Stimulated activated naive CD4-positive, alpha-beta T cell (primary cell): ENCODE results near the gene ERMAP.
"Not testable (repeated sequence)": the region's sequence is repeated elsewhere in the genome, so short reads cannot be mapped to it uniquely, and the experiment has no call there.

Experiments
- DNase-seq, 6 experiments: peaks; one replicate each; lab custom pipeline; 2025; lab: John Stamatoyannopoulos, UW

ERMAP gene

GRCh38 chr1:42807056-42807668, 9.8 kb upstream of the ERMAP start:
- DNase-seq = no peak

DNA sequence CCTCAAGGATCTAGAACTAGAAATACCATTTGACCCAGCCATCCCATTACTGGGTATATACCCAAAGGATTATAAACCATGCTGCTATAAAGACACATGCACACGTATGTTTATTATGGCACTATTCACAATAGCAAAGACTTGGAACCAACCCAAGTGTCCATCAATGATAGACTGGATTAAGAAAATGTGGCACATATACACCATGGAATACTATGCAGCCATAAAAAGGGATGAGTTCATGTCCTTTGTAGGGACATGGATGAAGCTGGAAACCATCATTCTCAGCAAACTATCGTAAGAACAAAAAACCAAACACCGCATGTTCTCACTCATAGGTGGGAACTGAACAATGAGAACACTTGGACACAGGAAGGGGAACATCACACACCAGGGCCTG, 2.1 kb upstream of the ERMAP start:
- not testable (repeated sequence) for DNase-seq

GRCh38 chr1:42815941-42816584, 859 bp upstream of the ERMAP start:
- DNase-seq = peak in 2 of 6 experiments; percentile 11 to 12

GRCh38 chr1:42817440-42817767, 482 bp downstream of the ERMAP start:
- DNase-seq = no peak

DNA sequence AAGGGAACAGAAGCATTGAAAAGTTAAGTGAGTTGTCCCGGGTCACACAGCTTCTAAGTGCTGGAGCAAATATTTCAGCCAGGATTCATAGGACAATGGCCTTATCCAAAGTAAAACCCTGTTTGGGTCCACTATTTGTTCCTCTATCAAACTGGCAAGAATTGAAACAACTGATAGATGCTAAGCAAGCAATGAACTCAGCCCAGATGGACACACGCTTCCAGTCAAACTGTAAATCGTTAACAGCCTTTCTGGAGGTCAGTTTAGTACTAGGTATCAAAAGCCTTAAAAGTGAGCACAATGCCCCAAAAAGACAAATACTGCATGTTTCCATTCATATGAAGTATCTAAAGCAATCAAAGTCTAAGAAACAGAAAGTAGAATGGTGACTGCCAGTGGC, 1.1 kb downstream of the ERMAP start:
- DNase-seq = no peak

- no peak for DNase-seq
Observed at GRCh38 chr1:42820813-42821212, 3.9 kb downstream of the ERMAP start.

DNA sequence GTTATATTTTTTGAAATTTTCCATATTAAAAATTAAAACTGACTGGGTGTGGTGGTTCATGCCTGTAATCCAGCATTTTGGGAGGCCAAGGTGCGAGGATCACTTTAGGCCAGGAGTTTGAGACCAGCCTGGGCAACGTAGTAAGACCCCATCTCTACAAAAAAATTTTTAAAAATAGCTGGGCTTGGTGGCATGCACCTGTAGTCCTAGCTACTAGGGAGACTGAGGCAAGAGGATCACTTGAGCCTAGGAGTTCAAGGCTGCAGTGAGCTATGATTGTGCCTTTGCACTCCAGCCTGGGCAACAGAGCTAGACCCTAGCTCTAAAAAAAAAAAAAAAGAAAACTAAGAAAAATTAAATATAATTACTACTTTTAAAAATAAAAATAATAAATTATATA, 4.8 kb downstream of the ERMAP start:
- DNase-seq = no peak

DNA sequence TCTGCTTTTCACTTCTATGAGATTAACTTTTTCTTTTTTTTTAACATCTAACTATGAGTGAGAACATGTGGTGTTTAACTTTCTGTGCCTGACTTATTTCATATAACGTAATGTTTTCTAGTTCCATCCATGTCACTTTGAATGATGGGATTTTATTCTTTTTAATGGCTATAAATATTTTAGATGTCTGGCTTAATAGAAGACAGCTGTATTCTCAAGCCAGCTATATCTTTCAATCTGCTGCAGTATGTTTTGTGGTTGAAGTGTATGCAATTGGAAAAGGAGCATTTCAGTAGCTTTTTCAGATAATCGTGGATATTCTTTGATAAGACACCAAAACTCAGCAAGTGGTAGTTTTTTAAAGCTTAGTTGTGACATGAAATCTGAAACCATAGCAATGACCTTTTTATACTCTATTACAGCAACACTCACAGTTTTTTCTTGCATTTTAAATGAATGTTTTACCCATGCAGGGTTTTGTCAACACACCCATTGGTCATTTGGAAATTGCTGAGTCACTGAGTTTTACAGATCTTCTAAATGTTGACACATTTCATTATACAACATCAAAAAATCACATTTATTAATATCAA, 6.0 kb downstream of the ERMAP start:
- DNase-seq = no peak

DNA sequence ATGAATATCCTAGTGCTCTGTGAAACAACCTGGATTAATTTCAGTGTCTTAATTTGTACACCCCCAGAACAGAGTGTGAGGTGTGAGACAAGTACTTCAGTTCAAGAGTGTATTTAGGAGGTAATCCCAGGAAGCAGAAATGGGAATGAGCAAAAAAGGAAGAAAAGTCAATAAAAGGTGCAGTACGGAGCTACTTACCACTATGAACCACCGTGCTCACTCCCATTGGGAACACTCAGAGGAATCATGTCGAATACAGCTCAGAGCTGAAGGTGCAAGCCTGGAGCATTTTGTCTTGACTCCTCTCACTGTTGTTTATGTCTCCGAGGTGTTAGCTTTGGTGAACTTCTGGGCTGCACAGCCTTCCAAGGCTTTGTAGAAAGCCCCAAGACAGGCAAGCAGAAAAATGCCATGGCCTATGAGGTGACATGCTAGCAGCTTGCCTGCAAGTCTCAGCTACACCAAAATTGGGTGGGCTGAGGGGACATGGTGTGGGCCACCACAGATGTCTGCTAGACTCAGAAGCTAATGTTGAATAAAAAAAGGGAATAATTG, 7.6 kb downstream of the ERMAP start:
- DNase-seq = no peak

DNA sequence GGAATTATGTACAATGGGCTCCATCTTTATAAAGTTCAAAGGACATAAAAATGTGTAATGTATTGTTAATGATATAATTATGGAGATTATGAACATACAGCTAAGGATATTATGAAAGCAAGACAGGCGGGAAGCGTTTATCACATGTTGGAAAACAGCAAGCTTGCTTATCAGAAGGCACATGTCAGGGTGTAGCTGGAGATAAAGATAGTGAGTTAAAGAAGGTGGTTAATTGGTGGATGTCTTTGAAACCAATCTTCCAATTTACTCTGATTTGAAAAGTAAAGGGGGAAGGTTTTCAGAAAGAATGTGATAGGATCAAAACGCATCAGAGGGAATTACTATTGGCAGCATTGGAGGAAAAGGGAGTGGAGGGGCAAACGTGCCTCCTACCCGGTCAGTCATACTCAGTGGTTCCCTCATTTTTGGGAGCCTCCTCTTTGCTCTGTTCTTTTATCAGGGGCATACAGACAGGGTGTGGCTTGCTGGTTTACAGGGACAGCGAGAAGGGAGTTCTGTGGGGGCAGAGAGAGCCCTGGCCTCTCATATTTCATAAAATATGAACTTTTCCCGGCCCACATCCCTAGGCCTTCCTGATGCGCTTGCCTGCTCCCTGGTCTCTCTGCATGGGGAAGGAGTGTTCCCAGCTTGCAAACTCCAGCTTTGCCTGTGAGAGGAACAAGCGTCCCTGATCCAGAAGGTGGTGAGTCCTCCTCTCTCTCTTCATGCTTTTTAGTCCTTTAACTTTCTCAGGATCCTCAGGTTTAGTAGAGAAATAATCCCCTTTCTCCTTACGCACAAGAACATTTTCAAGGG, 8.3 kb downstream of the ERMAP start:
- DNase-seq = no peak

DNA sequence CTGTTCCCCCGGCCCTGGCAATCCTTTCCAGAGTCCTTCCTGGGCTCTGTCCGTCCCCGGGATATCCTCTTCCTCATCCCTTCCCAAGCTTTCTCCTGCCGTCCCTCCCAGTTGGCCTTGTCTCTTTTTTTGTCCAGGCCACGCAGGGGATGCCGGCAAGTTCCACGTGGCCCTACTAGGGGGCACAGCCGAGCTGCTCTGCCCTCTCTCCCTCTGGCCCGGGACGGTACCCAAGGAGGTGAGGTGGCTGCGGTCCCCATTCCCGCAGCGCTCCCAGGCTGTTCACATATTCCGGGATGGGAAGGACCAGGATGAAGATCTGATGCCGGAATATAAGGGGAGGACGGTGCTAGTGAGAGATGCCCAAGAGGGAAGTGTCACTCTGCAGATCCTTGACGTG, 13.7 kb downstream of the ERMAP start:
- no peak for DNase-seq

GRCh38 chr1:42831273-42831672, 14.4 kb downstream of the ERMAP start:
- no peak for DNase-seq

- no peak for DNase-seq
Observed at GRCh38 chr1:42832641-42833240, 15.8 kb downstream of the ERMAP start.

DNA sequence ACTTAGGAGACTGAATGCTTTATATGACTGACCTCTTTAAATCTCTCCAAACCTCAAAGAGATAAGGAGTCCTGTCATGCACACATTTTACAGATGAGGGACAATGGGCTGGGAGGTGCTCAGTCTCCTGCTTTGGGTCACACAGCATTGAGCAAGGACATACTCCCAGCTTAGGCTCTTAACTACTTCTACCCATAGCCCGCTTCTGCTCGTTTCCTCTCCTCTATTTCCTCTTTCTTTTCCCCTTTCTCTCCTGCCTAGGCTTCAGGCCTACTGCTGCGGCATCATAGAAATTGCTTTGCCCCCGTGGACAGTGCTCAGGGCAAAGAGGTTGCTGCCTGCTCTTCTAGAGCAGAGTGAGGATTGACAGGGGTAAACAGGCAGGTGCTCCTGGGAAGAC, 17.1 kb downstream of the ERMAP start:
- DNase-seq = no peak

- DNase-seq = no peak
Observed at GRCh38 chr1:42834803-42835202, 17.9 kb downstream of the ERMAP start.

GRCh38 chr1:42835422-42835821, 18.5 kb downstream of the ERMAP start:
- DNase-seq = no peak

GRCh38 chr1:42837709-42838108, 20.8 kb downstream of the ERMAP start:
- no peak for DNase-seq

GRCh38 chr1:42838482-42839190, 21.7 kb downstream of the ERMAP start:
- DNase-seq = no peak

- DNase-seq = no peak
Observed at GRCh38 chr1:42841010-42841409, 24.1 kb downstream of the ERMAP start.

GRCh38 chr1:42841440-42842147, 24.7 kb downstream of the ERMAP start:
- no peak for DNase-seq

GRCh38 chr1:42844592-42845140, 27.7 kb downstream of the ERMAP start:
- DNase-seq = no peak
